IPS-NIHi11 (cell line): ENCODE measurements around the gene DPM3.
"Not testable (repeated sequence)": the region's sequence is repeated elsewhere in the genome, so short reads cannot be mapped to it uniquely, and the experiment has no call there.

Source experiments
- DNase-seq: peaks from one replicate; pipeline ENCODE4 v3.0.0; 2012; ENCODE audit warnings: mixed read lengths, low spot score

Gene DPM3

DNA sequence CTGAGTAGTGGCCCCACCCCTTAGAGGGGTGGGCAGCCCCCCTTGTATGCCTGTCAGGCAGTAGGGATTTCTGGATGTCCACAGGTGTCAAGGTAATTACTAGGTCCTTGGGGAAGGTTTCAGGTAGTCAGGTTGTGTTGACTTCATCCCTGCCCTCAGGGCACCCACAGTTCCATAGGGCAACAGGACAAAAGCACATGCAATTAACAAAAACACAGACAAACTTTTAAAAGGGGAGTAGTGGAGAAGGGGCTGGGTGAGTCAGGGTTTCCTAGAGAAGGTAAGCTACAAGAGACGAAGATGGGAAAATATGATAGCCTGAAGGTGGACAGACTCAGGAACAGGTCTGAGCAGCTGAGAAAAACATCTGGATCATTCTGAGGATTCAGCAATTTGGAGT lies 18.7 kb upstream of the DPM3 start:
- DNase-seq = no peak

DNA sequence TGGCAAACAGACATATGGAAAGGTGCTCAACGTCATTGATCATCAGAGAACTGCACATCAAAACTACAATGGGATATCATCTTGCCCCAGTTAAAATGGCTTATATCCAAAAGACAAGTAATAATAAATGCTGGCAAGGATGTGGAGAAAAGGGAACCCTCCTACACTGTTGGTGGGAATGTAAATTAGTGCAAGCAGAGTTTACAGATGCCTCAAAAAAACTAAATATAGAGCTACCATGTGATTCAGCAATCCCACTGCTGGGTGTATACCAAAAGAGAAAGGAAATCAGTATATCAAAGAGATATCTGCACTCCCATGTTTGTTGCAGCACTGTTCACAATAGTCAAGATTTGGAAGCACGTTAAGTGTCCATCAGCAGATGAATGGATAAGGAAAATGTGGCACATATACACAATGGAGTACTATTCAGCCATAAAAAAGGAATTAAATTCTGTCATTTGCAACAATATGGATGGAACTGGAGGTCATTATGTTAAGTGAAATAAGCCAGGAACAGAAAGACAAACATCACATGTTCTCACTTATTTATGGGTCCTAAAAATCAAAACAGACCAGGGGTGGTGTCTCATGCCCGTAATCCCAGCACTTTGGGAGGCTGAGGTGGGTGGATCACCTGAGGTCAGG lies 15.8 kb upstream of the DPM3 start:
- not testable (repeated sequence) for DNase-seq

GRCh38 chr1:155145491-155145890 lies 5.2 kb upstream of the DPM3 start:
- no peak for DNase-seq

DNA sequence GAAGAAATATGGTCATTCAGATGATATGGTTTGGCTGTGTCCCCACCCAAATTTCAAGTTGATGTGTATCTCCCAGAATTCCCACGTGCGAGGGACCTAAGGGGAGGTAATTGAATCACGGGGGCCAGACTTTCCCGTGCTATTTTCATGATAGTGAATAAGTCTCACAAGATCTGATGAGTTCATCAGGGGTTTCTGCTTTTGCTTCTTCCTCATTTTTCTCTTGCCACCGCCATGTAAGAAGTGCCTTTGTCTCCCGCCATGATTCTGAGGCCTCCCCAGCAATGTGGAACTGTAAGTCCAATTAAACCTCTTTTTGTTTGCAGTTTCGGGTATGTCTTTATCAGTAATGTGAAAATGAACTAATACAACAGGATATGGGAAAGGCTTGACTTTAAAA lies 1.4 kb upstream of the DPM3 start:
- DNase-seq = no peak

GRCh38 chr1:155140630-155140953 lies 261 bp upstream of the DPM3 start:
- no peak for DNase-seq

DNA sequence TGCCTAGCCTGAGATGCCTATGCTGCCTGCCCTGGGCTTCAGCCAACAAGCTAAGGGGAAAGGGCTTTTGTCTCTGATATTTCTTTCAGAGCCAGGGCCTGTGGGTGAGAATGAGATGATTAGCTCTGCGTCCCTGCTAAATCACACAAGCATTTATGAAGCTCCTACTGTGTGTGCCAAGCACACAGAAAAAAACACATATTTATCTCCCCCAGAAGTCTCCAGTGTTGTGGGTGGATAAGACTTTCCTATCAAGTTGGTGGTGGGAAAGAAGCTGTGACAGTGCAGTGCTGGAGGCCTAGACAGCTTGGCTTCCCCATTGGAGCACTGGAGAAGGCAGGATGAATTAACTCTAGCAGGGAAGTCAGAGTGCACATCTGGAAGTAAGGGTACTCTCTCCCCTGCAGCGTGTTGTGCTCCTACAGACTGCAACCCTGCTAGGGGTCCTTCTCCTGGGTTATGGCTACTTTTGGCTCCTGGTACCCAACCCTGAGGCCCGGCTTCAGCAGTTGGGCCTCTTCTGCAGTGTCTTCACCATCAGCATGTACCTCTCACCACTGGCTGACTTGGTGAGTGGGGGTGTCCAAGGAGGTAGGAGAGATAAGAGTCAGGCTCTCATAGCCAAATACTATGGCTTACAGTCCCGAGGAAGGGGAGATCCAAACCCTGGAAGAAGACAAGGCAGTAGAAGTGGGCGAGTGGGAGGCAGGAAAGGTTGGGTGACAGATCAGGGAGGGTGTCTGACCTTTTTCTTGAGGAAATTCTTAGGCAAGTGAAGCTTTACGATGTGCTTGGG lies 3.0 kb downstream of the DPM3 start:
- DNase-seq = no peak

DNA sequence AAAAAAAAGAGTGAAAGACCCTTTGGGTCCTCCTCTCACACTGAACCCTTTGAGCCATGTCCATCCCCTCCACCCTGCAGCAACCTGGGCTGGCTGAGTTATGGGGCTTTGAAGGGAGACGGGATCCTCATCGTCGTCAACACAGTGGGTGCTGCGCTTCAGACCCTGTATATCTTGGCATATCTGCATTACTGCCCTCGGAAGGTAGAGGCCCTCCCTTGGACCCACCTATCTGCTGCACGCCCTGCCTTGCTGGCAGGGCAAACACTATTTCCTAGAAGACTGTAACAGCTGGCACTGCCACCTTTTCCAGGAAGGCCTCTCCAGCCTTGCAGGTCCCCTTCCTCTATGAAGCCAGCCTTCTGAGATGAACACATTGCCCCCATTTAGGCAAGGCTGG lies 3.6 kb downstream of the DPM3 start:
- DNase-seq = no peak

GRCh38 chr1:155135415-155136028 lies 4.8 kb downstream of the DPM3 start, which contains the start of gene SLC50A1:
Gene SLC50A1 (plus strand): TSS chr1:155135852. CDS start chr1:155135912, 60 bp downstream.
- DNase-seq = peak; percentile 96

DNA sequence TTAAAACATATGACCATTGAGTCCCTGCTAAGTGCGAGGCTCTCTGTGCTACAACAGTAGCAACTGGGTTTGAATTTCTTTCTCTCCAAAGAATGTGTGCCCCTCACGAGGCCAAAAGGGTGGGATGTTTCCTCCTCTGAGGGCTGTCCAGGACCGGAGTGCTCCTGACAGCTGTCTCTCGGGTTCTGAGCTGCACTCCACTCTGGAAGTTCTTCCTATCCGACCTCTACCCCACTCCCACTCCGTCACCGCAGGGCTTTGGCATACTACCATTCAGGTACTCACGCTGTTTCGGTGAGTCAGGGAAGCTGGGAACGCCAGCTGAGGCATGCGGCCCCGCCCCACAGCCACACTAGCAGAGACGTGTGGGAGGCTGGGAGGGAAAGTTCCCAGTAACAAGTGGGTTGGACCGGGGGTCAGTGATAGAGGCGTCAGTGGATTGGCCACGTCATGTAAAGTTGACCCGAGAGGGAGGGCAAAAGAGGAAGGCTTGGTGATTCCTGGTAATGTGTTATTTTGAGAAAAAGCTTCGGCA lies 5.4 kb downstream of the DPM3 start:
- DNase-seq = peak; percentile 69

GRCh38 chr1:155134322-155134721 lies 6.0 kb downstream of the DPM3 start:
- no peak for DNase-seq

DNA sequence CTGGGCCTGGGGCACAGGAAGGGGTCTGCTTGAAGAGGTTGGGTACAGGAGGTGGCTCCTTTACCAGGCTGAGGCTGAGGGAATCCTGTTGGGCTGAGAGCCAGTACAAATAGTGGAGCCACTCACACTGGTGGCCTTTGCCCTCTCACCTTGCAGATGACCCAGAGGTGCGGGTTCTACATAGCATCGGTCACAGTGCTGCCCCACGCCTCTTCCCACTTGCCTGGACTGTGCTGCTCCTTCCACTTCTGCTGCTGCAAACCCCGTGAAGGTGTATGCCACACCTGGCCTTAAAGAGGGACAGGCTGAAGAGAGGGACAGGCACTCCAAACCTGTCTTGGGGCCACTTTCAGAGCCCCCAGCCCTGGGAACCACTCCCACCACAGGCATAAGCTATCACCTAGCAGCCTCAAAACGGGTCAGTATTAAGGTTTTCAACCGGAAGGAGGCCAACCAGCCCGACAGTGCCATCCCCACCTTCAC lies 6.5 kb downstream of the DPM3 start:
- no peak for DNase-seq

DNA sequence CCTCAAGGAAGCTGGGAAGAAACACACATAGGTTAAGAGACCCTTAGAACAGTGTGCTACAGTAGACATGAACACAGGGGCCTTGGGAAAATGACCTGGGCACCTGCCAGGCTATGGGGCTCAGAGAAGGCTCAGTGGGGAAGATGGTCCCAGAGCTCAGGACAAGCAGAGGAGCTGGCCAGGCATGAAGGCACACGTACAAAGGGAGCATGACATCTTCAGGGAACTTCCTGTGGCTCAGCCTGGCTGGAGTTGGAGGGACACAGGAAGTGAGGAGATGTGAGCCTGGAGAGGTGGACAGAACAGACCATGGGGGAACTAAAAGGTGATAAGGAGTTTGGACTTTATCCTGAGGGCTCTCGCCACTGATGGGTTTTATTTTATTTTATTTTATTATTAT lies 8.5 kb downstream of the DPM3 start:
- DNase-seq = no peak

GRCh38 chr1:155131285-155131684 lies 9.0 kb downstream of the DPM3 start:
- DNase-seq = no peak

GRCh38 chr1:155130272-155131006 lies 9.9 kb downstream of the DPM3 start:
- peak; percentile 26 for DNase-seq

DNA sequence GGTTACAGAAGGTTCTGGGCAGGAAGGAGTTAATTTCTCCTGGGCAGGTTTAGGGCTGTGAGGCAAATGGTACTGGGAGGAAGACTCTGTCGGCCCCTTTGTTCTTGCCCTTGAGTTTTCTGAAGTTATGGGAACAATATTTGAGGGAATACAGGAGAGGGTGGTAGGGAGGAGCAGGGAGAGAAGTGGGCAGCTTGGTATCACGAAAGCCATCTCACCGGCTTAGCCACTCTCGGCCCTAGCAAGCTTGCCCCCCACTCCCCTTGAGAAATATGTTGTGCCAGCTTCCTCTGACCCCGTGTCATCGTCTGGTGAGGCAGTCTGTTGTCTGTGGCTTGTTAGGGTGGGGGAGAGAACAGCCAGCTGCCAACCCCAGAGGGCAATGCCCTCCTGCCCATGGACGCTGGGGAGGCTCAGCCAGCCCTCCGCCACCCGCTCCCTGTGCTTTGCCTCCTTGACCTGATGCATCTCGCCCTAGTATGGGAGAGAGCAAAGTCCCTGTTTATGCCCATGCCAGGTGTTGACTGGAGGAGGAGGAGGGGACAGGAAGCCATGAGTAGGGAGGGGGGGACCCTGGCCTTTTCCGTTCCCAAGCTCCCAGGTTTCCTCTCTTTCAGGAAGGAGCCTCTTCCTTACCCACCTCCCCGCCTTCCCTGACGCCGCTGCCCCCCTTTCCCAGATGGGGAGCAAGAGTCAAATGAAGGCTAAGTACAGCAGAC lies 11.4 kb downstream of the DPM3 start:
- DNase-seq = no peak

DNA sequence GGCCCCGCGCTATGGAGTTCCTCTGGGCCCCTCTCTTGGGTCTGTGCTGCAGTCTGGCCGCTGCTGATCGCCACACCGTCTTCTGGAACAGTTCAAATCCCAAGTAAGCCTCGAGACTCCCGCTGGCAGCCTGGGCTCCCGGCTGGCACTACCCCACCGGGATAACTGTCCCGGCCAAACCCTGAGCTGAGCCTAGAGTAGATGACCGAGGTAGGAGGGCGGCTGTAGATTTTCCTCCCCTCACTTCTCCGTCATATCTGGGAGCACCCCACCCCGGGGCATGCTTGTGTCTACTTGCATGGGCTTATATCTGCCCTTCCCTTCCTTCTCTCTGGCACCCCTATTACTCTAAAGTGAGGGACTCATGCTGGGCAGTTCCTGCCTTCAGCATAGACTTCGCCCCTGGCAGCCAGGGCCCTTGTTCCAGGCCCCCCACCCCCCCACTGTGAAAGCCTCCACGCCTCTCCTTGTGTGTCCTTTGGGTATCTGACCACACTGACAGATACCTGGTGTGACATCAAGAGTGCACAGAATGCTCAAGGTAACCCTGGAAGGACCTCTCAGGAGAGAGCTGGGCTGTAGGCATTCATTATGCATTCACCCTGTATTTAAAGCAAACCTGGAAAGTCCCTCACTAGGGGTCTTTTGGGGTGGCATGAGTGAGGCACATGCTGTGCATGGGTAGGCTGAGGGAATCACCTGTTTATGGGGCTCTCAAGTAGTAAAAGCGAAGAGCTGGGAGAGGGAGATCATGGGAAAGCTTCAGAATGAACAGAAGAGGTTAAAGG lies 12.2 kb downstream of the DPM3 start:
- no peak for DNase-seq

DNA sequence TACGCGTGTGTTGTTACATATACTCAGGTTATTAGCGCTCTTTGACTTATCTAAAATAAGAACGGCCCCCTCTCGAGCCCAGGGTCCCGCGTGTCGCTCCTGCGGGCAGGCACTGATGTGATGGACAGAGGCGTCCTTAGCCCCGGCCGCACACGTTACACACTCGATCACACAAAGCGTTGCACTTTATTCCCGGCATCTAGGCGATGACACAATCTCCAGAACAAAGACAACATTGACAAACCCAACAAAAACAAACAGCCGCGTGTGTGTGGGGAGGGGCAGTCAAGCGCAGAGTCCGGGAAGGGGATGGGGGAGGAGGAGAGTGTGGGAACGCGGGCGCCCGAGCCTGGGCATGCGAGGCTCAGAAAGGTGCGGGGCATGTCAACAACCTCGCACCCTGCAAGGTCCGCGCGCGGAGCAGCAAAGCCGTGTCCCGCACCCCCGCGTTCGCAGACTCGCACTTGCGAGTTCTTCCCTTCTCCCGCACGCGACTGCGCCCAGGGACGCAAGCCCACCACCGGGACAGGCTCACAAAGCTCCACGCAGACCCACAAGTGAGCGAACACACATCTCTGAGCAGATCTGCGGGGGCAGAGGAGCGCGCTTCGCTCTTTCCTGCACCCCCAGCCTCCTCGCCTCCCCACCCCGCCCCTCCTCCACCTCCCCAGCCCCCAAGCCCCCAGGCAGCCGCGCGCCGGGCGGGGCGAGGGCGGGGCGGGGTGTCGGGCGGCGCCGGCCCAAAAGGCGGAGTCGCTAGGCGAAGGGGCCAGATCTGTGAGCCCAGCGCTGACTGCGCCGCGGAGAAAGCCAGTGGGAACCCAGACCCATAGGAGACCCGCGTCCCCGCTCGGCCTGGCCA lies 13.0 kb downstream of the DPM3 start, which contains the start of gene EFNA1:
Gene EFNA1 (plus strand): TSS at position 772 of the 862 bp plus-strand sequence. CDS start 102 bp downstream, outside the sequence.
- DNase-seq = peak; percentile 68

DNA sequence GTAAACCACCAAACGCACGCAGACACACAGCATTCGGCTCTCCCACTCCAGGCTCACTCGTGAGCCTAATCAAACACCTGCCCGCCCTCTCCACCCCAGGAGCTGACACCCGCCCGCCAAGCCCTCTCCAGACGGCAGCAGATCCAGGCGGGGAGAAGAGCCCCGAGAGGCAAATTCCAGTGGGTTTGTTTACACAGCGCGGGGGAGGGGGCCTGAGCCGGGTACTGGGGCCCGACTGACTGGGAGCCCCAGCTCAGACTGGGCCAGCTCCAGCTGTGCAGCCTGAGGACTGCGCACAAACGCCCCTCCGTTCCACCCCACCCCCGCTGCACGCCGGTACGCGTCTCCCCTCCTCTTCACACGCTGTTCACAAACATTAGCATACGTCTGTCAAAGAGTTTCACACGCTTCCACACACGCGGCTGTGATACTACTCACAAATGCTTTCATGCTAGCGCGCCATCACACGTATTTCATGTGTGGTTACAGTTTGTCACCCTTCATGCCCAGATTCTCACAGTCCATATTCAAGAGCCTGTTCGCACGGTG lies 13.7 kb downstream of the DPM3 start:
- DNase-seq = peak; percentile 41

DNA sequence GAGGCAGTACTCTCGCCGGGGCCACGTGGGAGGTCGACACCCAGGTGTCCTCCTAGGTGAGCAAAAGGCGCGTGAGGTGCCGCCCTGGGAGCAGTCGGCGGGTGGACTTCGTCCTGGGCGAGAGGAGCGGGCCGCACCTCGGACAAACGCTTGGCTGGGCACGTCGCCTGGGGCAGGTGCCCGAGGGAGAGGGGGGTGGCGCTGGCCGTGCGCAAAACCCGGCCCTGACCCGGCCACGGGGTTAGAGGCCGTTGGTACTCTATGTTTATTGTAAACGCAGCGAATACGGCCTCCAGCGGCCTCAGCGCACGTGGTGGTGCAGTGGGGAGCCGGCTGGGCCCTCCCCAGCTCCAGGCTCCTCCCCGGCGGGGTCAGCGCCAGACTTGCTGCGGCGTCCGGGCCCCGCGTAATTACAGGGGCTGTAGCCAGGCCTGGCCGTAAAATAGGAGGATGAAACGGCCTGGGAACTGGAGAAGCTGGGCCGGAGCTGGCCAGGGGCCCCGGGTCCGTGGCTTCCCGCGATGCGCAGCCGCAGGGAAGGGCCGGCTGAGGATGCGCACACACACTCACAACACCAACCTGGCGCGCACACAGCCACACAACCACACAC lies 14.3 kb downstream of the DPM3 start:
- DNase-seq = peak; percentile 38
